HL-60 (cell line): ENCODE results near the gene TSPAN15.

Source experiments
- DNase-seq, 2 experiments: peaks; one replicate each; pipeline ENCODE4 v3.0.0-alpha.2; 2010 to 2020; ENCODE audit warnings: low read depth in 1 of 2, low spot score in 1 of 2
- H3K27ac ChIP-seq: fragments of 250-450 bp; sonication (Bioruptor Pico); replicated peaks from 2 replicates; pipeline ENCODE4 v1.5.1; 2020; ENCODE audit warnings: mild to moderate bottlenecking, moderate library complexity
- H3K27me3 ChIP-seq: fragments of 250-450 bp; sonication (Bioruptor Pico); 2 replicates; pipeline ENCODE4 v1.5.1; 2021; ENCODE audit warnings: mild to moderate bottlenecking, moderate library complexity; ENCODE audit not compliant: insufficient read depth, poor library complexity, severe bottlenecking
- H3K4me3 ChIP-seq: replicated peaks from 2 replicates; pipeline ENCODE4 v1.5.1; 2011; ENCODE audit warnings: mild to moderate bottlenecking, control low read depth, low read length; ENCODE audit not compliant: insufficient read depth
- CTCF ChIP-seq: IDR thresholded peaks from one replicate; pipeline ENCODE4 v1.5.1; 2011; ENCODE audit warnings: low read length, control low read depth, inconsistent platforms; ENCODE audit not compliant: insufficient read depth
- GABPA ChIP-seq: IDR thresholded peaks from 2 replicates; pipeline ENCODE4 v1.6.1; 2012; ENCODE audit warnings: low read depth
- POLR2AphosphoS5 ChIP-seq: IDR thresholded peaks from 2 replicates; pipeline ENCODE4 v1.6.1; 2012; ENCODE audit warnings: low read depth
- SPI1 ChIP-seq: IDR thresholded peaks from 2 replicates; pipeline ENCODE4 v1.6.1; 2012; ENCODE audit warnings: low read depth, mild to moderate bottlenecking, borderline replicate concordance
- TF ChIP-seq, protein P1 (sequence below): IDR thresholded peaks from 2 replicates; pipeline ENCODE4 v1.6.1; 2012; ENCODE audit warnings: low read depth; ENCODE audit not compliant: insufficient replicate concordance

TSPAN15 gene

GRCh38 chr10:69499726-69500689 is 48.7 kb downstream of the TSPAN15 start:
- Histone ChIP-seq H3K4me3 (no peak overlapping the region), H3K27ac (no peak overlapping the region), H3K27me3 (no peaks in the 10 kb centered on the region)
- no peak for TF ChIP-seq GABPA
- TF ChIP-seq, protein P1, sequence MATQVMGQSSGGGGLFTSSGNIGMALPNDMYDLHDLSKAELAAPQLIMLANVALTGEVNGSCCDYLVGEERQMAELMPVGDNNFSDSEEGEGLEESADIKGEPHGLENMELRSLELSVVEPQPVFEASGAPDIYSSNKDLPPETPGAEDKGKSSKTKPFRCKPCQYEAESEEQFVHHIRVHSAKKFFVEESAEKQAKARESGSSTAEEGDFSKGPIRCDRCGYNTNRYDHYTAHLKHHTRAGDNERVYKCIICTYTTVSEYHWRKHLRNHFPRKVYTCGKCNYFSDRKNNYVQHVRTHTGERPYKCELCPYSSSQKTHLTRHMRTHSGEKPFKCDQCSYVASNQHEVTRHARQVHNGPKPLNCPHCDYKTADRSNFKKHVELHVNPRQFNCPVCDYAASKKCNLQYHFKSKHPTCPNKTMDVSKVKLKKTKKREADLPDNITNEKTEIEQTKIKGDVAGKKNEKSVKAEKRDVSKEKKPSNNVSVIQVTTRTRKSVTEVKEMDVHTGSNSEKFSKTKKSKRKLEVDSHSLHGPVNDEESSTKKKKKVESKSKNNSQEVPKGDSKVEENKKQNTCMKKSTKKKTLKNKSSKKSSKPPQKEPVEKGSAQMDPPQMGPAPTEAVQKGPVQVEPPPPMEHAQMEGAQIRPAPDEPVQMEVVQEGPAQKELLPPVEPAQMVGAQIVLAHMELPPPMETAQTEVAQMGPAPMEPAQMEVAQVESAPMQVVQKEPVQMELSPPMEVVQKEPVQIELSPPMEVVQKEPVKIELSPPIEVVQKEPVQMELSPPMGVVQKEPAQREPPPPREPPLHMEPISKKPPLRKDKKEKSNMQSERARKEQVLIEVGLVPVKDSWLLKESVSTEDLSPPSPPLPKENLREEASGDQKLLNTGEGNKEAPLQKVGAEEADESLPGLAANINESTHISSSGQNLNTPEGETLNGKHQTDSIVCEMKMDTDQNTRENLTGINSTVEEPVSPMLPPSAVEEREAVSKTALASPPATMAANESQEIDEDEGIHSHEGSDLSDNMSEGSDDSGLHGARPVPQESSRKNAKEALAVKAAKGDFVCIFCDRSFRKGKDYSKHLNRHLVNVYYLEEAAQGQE: no peak
- TF ChIP-seq CTCF: no peak
- no peak for TF ChIP-seq POLR2AphosphoS5
- DNase-seq: no peak

- no peak for TF ChIP-seq GABPA
- TF ChIP-seq CTCF: no peak
- TF ChIP-seq SPI1: no peak
- TF ChIP-seq POLR2AphosphoS5: no peak
- TF ChIP-seq, protein P1: no peak
- Histone ChIP-seq H3K27me3 (no peaks in the 10 kb centered on the region), H3K27ac (no peak overlapping the region), H3K4me3 (no peak overlapping the region)
- DNase-seq: no peak
Observed at GRCh38 chr10:69500864-69501468, 49.7 kb downstream of the TSPAN15 start.

DNA sequence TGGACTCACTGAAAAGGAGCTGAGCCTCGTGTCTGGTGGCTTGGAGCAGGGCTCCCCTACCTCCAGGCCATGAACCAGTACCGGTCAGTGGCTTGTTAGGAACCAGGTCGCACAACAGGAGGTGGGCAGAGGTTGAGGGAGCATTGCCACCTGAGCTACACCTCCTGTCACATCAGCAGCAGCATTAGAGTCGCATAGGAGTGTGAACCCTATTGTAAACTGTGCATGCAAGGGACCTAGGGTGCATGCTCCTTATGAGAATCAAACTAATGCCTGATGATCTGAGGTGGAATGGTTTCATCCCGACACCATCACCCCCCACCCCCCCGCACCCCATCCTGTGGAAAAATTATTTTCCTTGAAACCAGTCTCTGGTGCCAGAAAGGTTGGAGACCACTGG is 50.4 kb downstream of the TSPAN15 start:
- Histone ChIP-seq H3K27ac (no peak overlapping the region), H3K27me3 (no peaks in the 10 kb centered on the region), H3K4me3 (no peak overlapping the region)
- DNase-seq: no peak
- TF ChIP-seq CTCF (no peak), POLR2AphosphoS5 (no peak), GABPA (no peak), SPI1 (no peak)
- TF ChIP-seq, protein P1: no peak
